ENCODE data around the gene CTNNA3.

CTNNA3 gene

GRCh38 chr10:66919248-66919647 lies 776.7 kb downstream of the CTNNA3 start:
- H3K4me3 ChIP-seq (ENCODE audit: low read depth, low read length) = no peak overlapping the region
- TF ChIP-seq, protein P1, sequence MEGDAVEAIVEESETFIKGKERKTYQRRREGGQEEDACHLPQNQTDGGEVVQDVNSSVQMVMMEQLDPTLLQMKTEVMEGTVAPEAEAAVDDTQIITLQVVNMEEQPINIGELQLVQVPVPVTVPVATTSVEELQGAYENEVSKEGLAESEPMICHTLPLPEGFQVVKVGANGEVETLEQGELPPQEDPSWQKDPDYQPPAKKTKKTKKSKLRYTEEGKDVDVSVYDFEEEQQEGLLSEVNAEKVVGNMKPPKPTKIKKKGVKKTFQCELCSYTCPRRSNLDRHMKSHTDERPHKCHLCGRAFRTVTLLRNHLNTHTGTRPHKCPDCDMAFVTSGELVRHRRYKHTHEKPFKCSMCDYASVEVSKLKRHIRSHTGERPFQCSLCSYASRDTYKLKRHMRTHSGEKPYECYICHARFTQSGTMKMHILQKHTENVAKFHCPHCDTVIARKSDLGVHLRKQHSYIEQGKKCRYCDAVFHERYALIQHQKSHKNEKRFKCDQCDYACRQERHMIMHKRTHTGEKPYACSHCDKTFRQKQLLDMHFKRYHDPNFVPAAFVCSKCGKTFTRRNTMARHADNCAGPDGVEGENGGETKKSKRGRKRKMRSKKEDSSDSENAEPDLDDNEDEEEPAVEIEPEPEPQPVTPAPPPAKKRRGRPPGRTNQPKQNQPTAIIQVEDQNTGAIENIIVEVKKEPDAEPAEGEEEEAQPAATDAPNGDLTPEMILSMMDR (IDR thresholded peaks at IDR 0.05; ENCODE audit: low read depth, low read length) = no peak

GRCh38 chr10:66917104-66917503 lies 778.9 kb downstream of the CTNNA3 start:
- TF ChIP-seq, protein P1 (IDR thresholded peaks at IDR 0.05; ENCODE audit: low read depth, low read length) = no peak
- no peak overlapping the region for H3K4me3 ChIP-seq (ENCODE audit: low read depth, low read length)

DNA sequence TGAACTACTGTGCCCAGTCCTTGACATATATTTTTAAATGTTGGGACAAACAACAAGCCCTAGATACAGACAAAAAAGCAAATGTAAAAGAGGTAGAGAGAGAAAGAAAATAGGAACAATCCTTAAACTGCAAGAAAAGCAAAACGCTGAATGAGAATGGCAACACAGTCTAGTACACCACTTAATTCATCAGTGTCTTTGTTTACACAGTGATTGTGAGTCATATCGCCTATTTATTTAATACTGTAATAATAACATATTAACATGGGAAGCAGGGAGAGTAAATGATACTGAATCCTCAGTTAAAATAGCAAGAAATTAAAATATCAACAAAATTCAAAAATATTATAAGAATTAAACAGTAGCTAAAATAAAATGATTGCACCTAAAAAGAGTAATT lies 780.0 kb downstream of the CTNNA3 start:
- H3K4me3 ChIP-seq (ENCODE audit: low read depth, low read length) = no peak overlapping the region
- TF ChIP-seq, protein P1 (IDR thresholded peaks at IDR 0.05; ENCODE audit: low read depth, low read length) = no peak

- TF ChIP-seq, protein P1 (IDR thresholded peaks at IDR 0.05; ENCODE audit: low read depth, low read length) = no peak
- no peak overlapping the region for H3K4me3 ChIP-seq (ENCODE audit: low read depth, low read length)
Observed at GRCh38 chr10:66910671-66911070, 785.3 kb downstream of the CTNNA3 start.

- no peak overlapping the region for H3K4me3 ChIP-seq (ENCODE audit: low read depth, low read length)
- TF ChIP-seq, protein P1 (IDR thresholded peaks at IDR 0.05; ENCODE audit: low read depth, low read length) = no peak
Observed at GRCh38 chr10:66892871-66893270, 803.1 kb downstream of the CTNNA3 start.

DNA sequence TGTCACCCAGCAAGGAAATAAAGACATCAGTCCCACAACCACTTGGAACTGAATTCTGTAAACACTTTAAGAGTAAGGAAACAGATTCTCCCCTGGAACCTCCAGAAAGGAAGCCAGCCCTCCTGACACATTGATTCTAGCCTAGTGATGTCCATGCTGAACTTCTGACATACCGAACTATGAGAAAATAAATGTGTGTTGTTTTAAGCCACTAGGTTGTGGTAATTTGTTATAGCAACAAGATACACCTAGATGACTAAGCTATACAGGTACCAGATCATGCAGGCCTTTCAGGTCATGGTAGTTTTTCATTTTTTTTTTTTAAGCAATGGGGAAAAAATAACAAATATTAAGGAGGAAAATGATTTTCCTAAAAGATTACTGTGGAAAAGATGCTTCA lies 807.8 kb downstream of the CTNNA3 start:
- TF ChIP-seq, protein P1 (IDR thresholded peaks at IDR 0.05; ENCODE audit: low read depth, low read length) = no peak
- H3K4me3 ChIP-seq (ENCODE audit: low read depth, low read length) = no peak overlapping the region

- TF ChIP-seq, protein P1 (IDR thresholded peaks at IDR 0.05; ENCODE audit: low read depth, low read length) = no peak
- H3K4me3 ChIP-seq (ENCODE audit: low read depth, low read length) = no peak overlapping the region
Observed at GRCh38 chr10:66886848-66887247, 809.1 kb downstream of the CTNNA3 start.
